ENCODE results near the gene SDS.
A peak's percentile ranks its signal among the peaks of the same experiment; 100 is the strongest.

Gene SDS, protein sequence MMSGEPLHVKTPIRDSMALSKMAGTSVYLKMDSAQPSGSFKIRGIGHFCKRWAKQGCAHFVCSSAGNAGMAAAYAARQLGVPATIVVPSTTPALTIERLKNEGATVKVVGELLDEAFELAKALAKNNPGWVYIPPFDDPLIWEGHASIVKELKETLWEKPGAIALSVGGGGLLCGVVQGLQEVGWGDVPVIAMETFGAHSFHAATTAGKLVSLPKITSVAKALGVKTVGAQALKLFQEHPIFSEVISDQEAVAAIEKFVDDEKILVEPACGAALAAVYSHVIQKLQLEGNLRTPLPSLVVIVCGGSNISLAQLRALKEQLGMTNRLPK

GRCh38 chr12:113403435-113404415, at the start of gene SDS:
TSS of gene SDS (minus strand) at chr12:113403887. CDS start at chr12:113399708, 4,179 bp downstream.
- peak; percentile 38 for DNase-seq (ENCODE audit: low read depth)

DNA sequence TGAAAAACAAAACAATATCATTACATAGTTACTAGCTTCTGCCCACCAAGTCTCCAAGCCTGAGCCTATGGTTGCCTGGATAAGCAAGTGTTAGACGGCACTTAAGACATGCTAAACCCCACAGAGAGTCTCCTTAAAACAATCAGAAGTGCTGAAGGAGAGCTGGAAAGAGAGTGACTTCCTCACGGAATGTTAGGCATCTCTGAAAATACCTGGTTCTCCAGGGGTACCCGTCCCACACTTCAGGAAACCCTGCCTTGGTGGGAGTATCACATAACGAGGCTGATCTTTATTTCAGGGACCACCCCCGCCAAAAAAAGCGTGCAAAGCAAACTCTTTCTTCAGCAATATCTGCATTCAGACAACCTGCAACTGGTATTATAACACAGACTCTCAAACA, 49.6 kb upstream of the SDS start:
- DNase-seq (ENCODE audit: low read depth) = no peak

- DNase-seq (ENCODE audit: low read depth) = no peak
Observed at GRCh38 chr12:113452458-113452857, 48.8 kb upstream of the SDS start.

- no peak for DNase-seq (ENCODE audit: low read depth)
Observed at GRCh38 chr12:113449839-113450238, 46.2 kb upstream of the SDS start.

DNA sequence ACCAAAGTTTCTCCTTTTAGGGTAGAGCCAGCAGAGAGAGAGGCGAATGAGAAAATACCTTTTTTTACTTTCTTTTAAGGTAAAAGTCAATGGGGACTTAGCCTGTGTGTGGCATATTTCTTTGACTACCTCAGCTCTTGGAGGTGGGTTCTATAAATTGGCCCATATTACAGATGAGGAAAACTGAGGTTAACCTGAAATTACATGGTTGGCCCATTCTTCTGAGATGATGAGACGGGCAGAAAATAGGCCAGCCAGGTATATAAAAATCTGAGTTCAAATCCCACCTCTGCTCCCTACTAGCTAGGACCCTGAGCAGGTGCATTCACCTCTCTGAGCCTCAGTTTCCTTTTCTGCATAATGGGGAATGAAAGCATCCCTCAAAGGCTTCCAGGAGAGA, 45.6 kb upstream of the SDS start:
- no peak for DNase-seq (ENCODE audit: low read depth)

DNA sequence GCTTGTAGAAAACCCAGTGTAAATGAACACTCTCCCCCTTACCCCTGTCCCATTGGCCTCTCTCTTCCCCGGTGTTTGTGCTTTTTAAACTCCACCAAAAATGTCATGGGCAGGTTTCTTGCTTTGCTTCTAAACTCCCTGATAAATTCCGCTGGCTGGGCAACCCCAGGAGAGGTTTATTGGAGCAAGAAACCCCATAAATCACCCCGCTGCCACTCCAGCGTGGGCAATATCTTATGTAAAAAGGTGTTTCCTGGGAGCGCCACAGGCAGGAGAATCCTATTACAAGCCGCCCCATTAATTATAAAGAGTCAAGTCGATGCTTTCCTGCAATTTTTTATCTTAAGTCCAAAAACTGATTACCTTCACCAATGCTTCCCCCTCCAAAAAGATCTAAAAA, 45.2 kb upstream of the SDS start:
- no peak for DNase-seq (ENCODE audit: low read depth)

DNA sequence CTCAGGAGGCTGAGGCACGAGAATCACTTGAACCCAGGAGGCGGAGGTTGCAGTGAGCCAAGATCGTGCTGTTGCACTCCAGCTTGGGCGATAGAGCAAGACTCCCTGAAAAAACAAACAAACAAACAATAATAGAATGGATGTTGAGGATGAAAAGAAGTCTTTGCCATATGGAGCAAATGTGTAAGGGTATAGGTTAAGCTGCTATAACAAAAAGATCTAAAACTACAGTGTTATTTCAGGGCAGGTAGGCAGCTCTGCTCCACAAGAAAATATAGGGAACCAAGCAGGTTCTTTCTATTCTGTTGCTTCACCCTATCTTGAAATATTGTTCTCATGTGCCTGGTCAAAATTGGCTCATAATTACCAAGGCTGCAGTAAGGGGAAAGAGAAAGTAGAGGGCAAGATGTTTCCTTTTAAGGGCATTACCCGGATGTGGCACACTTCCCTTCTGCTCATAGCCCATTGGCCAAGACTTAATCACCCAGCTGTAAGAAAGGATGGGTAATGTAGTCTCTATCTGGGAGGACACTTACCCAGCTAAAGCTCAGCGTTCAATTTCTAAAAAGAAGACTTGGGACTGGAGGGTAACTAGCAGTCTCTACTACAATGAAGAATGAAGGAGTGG, 42.0 kb upstream of the SDS start:
- DNase-seq (ENCODE audit: low read depth) = no peak

- DNase-seq (ENCODE audit: low read depth) = no peak
Observed at GRCh38 chr12:113443030-113443539, 39.4 kb upstream of the SDS start.

- no peak for DNase-seq (ENCODE audit: low read depth)
Observed at GRCh38 chr12:113440947-113441782, 37.5 kb upstream of the SDS start.

DNA sequence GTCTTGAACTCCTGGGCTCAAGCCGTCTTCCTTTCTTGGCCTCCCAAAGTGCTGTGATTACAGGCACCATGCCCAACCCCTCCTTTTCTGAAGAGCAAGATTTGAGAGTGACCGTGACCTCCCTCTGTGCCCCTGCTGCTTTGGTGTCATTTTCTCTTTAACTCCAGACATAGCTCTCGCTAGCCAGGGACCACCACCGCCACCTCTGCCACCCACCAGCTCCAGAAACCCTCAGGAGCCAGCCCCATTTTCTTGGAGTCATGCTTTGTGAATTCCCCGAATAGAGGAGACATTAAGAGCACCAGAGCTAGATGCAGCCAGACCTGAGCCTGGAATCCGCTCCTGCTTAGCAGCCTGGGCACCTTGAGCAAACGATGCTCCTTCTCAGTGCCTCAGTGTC, 36.6 kb upstream of the SDS start:
- no peak for DNase-seq (ENCODE audit: low read depth)

GRCh38 chr12:113439606-113440030, 35.9 kb upstream of the SDS start:
- peak; percentile 34 for DNase-seq (ENCODE audit: low read depth)

DNA sequence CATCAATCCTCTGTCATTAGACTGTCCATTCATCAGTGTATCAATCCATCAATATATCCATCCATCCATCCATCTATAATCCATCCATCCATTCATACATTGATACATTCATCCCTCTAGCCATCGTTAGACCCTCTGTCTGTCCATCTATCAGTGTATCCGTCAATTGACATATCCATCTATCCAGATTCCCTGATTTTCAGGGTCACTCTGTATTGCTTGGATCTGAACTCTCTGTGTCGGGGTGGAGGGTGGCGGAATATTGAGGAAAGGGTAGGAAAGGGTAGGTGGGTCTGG, 35.6 kb upstream of the SDS start:
- no peak for DNase-seq (ENCODE audit: low read depth)

GRCh38 chr12:113438523-113439300, 35.0 kb upstream of the SDS start:
- no peak for DNase-seq (ENCODE audit: low read depth)

- no peak for DNase-seq (ENCODE audit: low read depth)
Observed at GRCh38 chr12:113437729-113438100, 34.0 kb upstream of the SDS start.

- DNase-seq (ENCODE audit: low read depth) = no peak
Observed at GRCh38 chr12:113436993-113437728, 33.5 kb upstream of the SDS start.

GRCh38 chr12:113436586-113436985, 32.9 kb upstream of the SDS start:
- no peak for DNase-seq (ENCODE audit: low read depth)

DNA sequence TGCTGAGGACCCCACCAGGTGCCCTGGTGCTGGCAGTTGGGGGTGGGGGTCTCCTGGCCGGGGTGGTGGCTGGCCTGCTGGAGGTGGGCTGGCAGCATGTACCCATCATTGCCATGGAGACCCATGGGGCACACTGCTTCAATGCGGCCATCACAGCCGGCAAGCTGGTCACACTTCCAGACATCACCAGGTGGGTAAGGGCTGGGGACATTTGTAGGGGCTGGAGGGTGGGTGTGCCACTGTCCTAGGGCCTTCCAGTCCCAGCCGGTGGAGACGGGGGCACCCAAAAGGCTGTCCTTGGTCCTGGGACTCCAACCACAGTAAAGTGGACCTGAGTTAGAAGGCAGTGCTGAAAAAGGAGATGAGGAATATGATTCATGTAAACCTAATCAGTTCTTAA, 31.7 kb upstream of the SDS start:
- no peak for DNase-seq (ENCODE audit: low read depth)

DNA sequence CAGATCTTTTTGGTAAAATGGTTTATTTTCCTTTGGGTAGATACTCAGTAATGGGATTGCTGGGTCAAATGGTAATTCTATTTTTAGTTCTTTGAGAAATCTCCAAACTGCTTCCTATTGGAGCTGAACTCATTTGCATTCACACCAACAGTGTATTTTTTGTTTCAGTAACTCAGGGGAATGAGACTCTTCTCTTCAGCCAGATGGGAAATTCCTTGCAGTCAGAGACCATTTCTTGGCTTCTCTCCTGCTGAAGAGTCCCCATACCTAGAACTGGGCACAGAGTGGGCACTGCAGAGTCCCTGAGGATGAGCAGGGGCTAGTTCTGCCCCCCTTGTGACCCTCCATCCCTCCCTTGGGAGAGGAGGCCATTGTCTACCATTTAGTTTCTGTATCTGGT, 29.3 kb upstream of the SDS start:
- no peak for DNase-seq (ENCODE audit: low read depth)

DNA sequence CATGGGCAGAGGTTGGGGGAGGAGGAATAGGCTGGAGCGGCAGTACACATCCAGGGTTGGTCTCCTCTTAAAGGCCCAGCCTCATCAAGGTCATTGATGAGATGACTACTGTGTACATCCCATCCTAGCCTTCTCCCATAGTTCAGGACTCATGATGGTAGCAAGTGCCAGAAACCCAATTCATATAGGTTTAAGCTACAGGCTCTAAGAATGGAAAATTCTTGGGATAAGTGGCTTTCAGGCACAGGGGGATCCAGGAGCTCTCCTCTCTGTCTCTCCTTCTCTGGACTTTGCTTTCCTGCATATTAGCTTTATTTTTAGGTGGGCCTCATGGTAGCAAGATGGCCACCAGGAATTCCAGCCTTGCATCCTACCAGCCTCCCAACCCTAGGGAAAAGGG, 24.8 kb upstream of the SDS start:
- no peak for DNase-seq (ENCODE audit: low read depth)

DNA sequence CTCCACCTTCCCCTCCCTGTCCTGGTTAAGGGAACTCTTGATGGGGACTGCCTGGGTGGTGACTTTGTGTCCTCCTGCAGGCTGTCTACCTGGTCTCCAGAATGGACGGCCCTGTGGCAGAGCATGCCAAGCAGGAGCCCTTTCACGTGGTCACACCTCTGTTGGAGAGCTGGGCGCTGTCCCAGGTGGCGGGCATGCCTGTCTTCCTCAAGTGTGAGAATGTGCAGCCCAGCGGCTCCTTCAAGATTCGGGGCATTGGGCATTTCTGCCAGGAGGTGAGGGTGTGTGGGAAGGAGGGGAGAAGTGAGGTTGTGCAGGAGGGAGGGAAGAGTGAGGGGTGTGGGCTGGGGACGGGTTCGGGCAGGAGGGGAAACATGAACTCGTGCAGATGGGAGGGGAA, 24.2 kb upstream of the SDS start:
- no peak for DNase-seq (ENCODE audit: low read depth)
